NCI-H446 treated with DMSO at 0.1 percent for 48 hours (cell line): ENCODE measurements around the gene SWAP70.
A peak's percentile ranks its signal among the peaks of the same experiment; 100 is the strongest.
"Not testable (repeated sequence)": the region's sequence is repeated elsewhere in the genome, so short reads cannot be mapped to it uniquely, and the experiment has no call there.

Experiments used
- DNase-seq: peaks from one replicate; lab custom pipeline; 2025; lab: John Stamatoyannopoulos, UW

Gene SWAP70

DNA sequence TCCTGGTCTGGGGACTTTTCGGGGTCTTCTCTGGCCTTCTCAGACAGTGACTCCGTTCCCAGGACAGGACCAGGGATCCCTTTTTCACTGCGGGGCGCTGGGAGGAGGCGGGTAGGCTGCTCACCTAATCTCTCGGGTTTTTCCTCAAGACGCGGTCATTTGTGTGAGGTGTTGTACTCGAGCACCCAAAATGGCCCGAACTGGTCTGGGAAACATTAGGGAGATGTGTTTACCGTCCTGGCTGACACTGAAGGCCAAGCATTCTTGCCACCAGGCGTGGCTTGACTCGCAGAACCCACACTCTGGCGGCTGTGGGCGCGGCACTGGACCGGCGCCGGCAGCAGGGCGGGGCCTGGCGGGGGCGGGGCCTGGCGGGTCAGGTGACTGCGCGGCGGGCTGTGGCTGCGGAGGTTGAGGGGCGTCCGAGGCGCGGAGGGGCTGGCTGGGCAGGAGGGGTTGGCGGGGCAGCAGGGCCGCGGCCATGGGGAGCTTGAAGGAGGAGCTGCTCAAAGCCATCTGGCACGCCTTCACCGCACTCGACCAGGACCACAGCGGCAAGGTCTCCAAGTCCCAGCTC, at the start of gene SWAP70:
TSS of gene SWAP70 (plus strand) at position 379 of the 577 bp plus-strand sequence. CDS start at position 482, 103 bp downstream.
- peak; percentile 51 for DNase-seq

DNA sequence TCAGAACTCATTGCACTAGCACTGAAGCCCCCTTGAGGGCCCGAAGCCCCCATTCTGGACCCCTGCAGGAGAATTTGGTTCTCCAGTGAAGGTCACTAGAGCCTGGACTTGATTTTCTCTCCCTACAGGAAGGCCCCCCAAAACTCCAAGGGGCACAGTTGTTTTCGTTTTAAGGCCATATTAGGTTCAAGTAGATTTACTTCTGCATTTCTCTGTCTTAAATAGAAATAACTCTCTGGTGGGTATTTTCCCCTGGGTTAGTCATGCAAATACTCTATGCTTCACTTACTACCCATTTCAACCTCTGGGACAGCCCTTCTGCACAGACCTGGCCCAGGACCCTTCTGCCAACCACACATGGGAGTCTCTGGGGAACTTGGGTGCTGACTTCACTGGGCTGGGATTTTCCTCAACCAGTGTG, 48.8 kb upstream of the SWAP70 start:
- DNase-seq = no peak

DNA sequence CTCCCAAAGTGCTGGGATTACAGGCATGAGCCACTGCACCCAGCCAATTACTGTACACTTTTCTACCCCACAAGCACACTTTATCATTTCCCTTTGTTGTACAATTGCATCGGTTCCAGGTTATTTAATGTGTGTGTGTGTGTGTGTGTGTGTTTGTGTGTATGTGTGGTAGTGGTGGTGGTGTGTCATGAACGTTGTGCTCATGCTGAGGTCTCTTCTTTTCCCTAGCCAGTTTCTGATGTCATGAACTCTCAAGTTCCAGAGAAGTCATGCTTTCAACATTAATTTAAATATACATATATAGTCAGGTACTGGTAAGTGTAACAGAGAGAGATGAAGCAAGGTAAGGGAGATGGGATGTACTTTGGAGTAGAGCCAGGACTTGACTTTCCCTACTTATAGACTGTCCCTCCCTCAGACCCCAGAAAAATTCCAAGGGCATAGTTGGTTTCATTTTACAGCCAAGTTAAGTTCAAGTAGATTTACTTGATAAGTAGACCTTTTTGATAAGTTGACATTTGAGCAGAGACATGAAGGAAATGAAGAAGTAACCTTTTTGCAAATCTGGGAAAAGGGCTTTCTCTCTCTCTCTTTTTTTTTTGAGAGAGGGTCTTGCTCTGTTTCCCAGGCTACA, 47.7 kb upstream of the SWAP70 start:
- DNase-seq = no peak

DNA sequence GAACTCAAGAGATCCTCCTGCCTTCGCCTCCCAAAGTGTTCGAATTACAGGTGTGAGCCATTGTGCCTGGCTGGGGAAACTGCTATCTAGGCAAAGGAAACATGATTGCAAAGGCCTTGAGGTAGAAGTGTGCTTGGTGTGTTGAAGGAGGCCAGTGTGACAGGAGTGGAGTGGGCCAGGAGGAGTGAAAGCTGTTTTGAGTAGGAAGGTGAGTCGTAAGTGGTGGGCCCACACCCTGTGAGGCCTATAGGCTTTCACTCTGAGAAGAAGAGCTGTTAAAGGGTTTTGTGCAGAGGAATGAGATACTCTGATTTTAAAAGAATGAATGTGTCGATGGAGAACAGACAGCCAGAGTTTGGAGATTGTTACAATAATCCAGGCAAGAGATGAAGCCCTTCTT, 47.0 kb upstream of the SWAP70 start:
- DNase-seq = no peak

DNA sequence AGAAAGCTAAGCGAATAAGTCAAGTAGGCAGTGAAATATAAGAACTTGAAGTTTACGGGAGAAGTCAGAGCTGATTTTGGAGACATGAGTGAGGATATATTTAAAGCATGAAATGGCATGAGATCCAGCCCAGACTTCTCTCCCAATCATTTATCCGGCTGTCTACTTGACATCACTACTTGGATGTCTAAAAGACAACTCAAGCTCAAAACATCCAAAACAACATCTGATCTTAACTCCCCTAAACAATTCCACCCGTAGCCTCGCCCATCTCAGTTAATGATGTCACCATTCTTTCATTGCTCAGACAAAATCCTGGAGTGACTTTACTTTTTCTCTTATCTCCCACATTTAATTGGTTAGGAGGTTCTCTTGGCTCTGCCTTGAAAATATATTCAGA, 45.9 kb upstream of the SWAP70 start:
- DNase-seq = no peak

DNA sequence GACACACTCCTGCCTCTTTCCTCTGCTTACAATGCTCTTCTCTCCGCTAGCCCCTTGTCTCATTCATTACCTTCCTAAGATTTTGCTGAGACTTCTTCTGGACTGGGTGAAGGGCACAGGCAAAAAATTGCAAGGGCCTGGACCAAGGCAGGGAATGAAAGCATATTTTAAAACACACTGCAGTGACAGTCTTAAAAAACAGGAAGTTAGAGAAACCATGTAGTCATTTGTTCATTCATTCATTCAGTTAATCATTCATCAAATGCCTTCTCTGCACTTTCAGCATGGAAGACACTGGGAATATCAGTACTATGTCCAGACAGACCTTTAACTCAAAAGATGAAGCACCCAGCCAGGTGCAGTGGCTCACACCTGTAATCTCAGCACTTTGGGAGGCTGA, 44.9 kb upstream of the SWAP70 start:
- no peak for DNase-seq

DNA sequence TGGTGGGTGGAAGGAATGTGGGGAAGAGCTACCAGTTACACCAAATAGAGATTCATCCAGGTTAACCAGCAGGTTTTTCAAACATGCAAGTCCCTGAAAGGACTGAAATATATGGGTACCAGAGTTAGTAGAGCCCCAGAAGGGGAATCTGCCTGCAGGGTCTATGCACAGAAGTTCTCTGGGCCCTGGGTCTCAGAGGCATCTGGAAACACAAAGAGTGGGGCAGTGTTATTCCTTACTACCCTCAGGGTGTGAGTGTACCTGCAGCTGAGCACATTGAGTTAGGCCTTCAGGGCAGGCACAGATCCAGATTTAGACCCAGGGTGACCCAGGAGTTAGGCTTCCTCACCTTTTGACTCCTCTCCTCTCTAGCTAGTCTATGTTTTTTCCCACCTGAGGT, 43.9 kb upstream of the SWAP70 start:
- no peak for DNase-seq

DNA sequence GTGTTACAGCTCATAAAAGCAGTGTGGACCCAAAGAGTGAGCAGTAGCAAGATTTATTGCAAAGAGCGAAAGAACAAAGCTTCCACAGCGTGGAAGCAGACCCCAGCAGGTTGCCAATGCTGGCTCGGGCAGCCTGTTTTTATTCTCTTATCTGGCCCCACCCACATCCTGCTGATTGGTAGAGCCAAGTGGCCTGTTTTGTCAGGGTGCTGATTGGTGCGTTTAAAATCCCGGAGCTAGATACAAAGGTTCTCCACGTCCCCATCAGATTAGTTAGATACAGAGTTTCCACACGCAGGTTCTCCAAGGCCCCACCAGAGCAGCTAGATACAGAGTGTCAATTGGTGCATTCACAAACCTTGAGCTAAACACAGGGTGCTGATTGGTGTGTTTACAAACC, 41.5 kb upstream of the SWAP70 start:
- DNase-seq = not testable (repeated sequence)

DNA sequence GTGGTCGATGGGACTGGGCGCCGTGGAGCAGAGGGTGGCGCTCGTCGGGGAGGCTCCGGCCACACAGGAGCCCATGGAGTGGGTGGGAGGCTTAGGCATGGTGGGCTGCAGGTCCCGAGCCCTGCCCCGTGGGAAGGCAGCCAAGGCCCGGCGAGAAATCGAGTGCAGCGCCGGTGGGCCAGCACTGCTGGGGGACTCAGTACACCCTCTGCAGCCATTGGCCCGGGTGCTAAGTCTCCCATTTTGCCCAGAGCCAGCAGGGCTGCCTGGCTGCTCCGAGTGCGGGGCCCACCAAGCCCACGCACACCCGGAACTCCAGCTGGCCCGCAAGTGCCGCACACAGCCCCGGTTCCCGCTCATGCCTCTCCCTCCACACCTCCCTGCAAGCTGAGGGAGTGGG, 40.8 kb upstream of the SWAP70 start:
- DNase-seq = not testable (repeated sequence)

DNA sequence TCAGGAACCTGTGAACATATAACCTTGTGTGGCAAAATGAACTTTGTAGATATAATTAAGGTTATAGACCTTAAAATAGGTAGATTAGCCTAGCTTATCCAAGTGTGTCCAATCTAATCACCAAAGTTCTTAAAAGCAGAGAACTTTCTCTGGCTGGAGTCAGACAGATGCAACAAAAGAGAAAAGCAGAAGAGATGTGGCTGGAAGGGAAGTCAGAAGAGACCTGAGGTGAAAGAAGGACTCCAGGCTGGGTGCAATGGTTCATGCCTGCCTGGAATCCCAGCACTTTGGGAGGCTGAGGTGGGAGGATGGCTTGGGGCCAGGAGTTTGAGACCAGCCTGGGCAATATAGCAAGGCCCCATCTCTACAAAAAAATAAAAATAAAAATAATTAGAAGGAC, 39.4 kb upstream of the SWAP70 start:
- no peak for DNase-seq

DNA sequence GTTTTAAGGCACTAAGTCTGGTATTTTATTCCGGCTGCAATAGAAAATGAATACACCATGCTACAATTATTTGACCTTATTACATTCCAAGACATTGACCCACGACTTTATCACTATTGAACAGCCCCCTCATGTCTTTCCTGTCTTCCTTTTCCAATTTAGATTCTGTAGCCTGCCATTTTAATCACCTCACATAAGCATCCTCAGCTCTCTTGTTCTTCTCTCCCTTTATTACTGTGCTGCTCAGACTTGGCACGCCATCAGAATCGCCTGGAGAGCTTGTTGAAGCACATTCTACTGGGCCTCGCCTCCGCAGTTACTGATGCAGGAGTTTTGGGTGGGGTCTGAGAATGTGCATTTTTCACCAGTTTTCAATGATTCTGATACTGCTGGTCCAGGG, 38.7 kb upstream of the SWAP70 start:
- DNase-seq = no peak

DNA sequence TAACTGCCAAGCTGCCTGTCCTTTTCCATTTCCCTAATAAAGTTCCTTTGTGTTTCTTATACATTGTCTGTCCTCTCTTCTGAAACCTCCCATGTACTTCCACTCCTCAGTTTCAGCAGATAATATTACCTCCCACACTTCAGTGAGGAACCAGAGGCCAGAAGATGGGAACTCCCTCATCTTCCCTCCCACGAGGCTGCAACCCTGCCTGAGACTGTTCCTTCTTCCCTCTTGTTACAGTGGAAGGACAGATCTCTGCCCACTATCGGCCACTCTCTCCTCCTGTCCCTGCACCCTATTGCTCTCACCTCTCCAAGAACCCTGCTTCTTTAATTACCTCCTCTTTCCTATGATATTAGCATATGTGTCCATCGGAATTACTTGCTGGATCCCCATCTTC, 38.1 kb upstream of the SWAP70 start:
- no peak for DNase-seq

DNA sequence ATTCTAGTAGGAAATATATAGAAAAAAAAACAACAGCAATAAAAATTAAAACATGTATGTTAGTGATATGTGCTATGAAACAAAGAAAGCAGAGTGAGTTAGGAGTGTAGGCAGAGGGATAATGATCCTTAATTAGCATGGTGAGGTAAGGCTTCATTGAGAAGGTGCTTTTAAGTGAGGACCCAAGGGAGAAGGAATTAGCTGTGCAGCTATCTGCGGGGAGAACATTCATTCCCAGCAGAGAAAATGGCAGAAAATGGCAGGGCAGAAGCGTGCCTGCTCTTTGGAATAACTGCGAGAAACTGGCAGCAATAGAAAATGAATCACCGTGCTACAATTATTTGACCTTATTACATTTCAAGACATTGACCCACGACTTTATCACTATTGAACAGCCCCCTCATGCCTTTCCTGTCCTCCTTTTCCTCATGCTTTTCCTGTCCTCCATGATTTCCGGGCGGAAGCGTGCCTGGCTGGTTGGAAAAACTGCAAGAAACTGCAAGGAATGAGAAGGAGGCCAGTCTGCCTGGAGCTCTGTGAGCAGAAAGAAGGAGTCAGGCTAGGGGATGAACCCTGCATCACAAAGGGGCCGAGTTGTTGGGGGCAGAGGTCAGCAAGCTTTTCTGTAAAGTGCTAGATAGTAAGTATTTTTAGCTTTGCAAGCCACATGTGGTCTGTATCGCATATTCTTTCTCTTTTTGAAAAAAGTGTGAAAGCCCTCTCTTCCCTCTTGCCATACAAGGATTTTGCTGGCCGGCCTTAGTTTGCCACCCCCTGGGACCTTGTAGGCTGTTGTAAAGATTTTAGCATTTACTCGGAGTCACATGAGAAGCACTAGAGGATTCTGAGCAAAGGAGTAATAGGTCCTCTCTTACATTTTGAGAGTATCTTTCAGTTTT, 37.1 kb upstream of the SWAP70 start:
- no peak for DNase-seq

DNA sequence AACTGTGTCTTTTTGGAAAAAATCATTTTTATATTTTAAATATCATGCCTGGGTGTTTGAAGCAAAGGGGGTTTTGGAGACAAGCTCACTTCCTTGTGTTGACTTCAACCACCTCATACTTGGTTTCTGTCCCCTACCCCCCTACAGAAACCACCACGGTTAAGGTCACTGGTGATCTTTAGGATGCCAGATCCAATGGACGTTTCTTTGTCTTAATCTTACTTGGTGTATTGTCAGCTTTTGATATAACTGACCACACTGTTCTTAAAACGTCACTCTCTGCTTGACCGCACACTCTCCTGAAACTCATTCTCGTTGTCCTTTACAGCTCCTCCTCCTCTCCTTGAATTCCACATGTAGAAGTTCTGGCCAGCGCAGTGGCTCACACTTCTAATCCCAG, 34.8 kb upstream of the SWAP70 start:
- DNase-seq = no peak

DNA sequence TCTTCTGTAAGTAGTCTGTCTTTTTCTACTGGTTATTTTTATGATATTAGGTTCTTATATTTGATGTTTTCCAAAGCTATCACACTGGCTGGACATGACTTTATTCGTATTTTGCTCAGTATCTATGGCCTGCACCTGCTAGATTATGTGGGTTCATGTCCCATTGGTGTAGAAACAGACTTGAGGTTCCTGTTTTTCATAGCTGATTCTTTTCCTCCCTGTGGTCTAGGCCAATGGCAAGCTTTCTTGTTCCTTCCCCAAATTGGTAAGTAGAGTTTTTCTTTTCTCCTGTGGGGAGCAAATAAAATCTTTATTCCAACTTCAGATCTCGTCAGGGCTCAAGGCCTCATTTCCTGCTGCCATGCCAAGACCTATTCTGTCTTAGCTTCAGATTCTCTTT, 30.2 kb upstream of the SWAP70 start:
- no peak for DNase-seq

DNA sequence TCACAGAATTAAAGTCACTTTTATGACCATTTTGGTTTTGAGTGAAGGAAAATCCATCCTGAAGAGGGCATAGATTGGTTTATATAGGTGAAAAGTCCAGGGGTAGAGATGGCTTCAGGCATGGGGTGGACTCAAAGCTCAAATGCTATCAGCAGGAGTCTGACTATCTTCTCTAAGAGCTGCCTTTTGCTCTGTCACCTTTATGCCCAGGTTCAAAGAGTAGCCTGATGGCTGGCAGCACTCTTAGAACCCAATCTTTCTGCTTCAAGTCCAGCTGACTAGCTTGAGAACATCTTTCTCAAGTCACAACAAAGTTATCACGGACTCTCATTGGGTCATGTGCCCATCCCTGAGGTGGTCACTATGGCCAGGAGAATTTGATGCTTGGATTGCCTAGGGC, 27.2 kb upstream of the SWAP70 start:
- DNase-seq = no peak

DNA sequence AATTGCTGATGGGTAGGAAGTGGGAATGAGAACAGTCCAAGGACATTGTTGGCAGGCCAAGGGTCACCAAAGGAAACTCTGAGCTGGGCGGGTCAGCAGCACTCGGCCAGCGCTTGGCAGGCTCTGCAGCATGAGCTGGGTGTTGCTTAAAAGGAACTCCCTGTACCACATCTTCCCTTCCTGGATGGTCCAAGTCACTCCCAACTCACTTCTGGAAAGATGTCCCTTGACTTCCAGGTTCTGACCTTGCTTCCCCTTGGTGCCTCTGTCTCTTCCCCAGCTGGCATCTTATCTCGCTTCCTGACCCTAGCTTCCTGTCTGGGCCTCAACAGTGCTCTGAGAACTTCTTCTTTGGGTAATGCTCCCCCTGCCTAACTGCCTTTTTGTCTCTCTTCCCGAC, 24.8 kb upstream of the SWAP70 start:
- no peak for DNase-seq

DNA sequence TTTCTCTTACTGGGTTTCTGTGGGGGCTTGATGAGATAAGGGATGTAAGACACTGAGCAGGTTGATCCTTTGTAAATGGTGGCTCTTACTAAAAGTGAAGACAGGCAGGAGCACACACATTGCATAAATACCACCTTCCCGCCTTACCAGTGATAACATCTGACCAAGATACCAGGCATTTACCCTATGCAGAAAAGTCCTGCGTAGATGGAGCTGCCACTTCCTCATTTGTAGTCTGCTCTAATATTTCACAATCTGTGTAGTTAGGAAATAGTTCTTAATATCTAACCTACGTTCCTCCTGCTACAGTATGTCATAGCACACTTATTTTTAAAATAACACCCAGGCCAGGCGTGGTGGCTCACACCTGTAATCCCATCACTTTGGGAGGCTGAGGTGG, 23.9 kb upstream of the SWAP70 start:
- DNase-seq = no peak

DNA sequence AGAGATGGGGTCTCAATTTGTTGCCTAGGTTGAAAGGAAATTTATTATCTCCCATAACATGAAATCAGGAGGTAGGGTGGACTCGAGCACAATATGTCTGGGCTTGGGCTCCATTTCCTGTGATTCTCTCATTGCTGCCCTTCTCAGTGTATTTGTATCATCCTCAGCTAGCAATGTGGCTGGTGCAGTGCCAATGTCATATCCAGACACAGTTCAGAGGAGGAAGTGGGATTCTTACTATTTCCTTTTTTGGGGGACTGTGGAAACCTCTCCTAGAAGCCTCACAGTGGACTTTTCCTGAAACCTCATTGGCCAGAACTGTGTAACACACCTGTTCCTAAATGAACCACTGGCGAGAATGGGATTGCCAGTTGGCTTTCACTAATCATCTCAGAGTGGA, 21.0 kb upstream of the SWAP70 start:
- DNase-seq = no peak

DNA sequence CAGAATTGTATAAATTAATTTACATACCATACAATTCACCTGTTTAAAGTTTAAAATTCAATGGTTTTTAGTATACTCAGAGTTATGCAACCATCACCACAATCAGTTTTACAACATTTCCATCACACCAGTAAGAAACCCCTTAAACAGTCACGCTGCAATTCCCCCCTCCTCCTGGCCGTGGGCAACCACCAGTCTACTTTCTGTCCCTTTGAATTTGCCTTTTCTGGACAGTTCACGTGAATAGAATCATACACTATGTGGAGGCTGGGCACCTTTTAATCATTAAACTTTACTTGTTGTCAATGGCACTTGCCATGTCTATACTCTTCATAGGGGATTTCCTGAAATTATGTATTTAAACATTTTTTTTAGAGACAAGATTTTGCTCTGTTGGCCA, 20.1 kb upstream of the SWAP70 start:
- no peak for DNase-seq

DNA sequence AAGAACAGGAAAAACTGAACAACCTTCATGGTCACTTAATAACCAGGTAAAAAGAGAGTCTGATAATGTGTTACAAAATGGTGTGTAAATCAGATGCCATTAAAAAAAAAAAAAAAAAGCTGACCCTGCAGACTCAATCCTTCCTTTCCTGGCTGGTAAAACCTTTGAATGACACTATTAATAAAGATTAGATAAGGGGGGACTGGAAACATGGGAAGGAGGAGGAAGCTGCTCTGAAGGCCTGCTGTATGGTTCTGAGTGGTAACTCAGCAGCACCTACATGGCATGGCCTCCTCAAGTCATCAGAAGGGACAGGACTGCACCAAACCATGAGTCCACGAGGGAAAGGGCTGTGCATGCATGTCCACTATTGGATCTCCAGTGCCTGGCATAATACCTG, 18.0 kb upstream of the SWAP70 start:
- no peak for DNase-seq

DNA sequence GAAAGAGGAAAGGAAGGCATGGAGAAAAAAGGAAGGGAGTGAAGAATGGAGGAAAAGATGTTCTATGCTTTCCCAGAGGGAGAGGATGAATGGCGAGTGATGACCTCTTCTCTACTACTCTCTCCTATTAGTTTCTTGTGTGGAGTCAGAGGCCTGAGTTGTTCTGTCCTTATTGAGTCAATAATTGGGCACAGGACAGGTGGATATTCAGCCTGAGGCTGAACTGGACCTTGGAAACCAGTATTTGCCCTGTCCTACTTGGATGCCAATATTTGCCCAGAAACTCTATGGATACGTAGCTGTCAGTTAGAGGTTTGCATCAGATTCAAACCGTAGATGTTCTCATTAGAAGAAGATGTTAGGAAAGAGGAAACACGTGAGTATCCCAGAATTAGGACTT, 17.6 kb upstream of the SWAP70 start:
- DNase-seq = no peak

DNA sequence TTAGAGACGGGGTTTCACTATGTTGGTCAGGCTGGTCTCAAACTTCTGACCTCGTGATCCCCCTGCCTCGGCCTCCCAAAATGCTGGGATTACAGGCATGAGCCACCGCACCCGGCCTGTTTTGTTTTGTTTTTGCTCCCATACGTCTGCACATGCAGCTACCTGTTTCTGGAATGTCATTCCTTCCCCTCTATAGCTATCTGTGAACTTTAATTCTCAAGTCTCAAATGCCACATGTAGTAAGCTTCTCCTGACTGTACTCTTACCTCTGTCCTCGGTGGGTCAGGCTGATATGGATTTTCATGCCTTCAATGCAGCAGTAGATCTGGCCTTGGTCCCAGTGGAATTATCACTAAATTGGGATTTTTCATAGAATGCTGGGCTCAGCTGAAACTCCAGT, 12.4 kb upstream of the SWAP70 start:
- no peak for DNase-seq
